ENCODE measurements around the gene WDR26.
"Not testable (repeated sequence)": the region's sequence is repeated elsewhere in the genome, so short reads cannot be mapped to it uniquely, and the experiment has no call there.

WDR26 gene

DNA sequence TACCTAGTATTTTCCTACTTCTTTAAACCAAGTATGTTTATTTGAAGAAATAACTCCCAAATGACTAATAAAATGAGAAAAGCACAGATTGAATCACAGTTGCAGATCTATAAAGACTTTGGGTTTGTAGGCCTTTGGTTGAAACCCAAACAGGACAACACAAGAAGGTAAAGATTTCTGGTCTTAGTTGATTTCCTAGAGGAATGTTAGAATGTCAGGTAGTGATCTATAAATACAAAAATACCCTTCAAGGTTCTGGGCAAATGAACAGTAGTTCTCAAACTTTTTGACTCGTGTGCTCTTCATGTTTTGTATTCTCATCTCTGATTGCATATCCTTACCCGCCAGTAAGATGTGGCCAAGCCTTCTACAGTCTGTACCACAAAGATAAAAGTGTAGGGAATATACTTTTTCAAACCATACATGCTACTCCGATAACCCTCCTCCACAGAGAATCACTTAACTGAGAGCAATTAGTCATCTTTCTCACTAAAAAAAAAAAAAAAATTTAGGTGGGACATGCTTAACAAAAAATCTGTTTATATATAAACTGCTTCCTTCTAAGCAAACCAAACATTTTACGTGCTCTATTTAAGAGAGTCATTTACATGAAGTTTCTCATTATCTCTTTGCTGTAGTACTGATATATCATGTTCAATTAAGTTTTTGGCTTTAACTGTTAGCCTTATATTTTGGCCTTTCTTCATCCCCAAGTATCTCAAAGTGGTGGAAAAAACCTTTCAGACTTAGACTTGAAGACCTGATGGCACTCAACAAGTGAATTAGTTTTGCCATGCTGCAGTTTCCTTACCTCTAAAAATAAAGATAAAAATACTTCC is 42.0 kb downstream of the WDR26 start:
- DNase-seq: no peak

DNA sequence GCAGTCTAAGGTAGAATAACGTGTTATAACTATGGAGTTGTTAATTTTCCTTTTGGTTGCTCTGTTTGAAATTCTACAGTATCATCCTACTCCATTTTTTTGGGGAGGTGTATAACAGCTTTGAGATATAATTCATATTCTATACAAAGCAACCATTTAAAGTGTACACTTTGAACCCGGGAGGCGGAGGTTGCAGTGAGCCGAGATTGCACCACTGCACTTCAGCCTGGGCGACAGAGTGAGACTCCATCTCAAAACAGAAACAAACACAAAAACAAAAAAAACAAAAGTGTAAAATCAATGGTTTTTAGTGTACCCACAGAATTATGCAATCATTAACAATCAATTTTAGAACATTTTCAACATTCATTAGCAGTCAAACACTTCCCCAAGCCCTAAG is 44.1 kb downstream of the WDR26 start:
- DNase-seq: no peak

DNA sequence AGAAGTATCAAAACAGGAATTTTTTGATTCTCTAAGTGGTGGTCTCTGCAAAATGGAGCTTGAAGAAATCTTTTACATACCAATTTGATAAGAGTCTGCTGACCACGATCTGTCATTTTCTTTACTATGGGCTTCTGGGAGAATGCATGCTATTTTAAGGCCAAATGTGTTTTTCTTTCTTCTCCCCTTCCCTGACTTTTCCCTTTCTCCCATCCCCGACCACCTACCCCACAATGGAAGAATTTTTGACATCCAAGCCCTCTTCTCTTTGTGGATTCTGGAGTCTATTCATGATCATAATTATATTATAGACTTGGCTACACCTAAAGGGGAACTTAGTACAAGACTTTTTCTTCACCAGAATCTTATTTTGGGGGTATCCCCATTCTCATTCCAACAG is 46.7 kb downstream of the WDR26 start:
- DNase-seq: no peak

DNA sequence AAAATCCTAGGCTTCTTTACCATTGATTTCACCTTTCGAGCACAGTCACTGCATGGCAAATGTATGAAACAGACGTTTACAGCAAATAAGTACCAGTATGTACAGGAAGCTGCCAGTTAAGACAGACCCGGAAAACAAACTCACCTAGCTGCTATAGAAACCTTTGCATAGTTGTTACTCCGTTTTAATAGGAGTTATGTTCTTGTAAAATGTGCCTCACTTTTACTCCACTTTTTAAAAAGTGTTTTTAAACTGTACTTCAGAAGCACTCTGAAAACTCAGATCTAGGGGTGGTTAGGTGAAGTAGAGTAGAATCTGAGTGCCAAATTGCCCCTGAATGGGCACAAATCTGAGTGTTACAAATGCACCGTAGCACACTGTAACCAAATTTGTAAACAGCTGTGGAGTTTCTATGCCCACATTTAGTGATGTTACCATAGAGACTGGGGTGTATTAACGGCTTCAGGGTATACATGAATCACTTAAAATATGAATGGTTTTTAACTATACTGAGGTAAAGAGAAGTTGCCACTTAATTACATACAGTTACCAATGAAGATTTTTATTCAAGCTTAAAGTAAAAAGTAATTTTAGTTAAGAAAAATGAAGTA is 47.2 kb downstream of the WDR26 start:
- no peak for DNase-seq

DNA sequence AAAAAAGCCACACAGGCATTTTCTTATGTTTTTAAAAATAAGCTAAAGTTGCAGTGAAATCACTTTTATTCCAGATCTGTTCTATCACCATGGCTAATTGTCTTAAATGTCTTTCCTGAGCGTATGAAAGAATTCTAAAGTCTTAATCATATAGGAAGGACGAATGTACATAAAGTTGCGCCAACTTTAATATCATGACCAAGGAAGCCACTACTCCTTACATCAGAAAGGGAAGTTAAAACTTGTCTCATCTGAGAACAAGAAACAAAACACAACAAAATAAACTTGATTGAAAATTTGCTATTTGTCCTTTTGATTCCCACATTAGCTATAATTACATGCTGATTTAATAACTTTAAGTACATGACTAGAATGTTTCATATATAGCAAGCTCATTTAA is 51.4 kb downstream of the WDR26 start:
- no peak for DNase-seq

DNA sequence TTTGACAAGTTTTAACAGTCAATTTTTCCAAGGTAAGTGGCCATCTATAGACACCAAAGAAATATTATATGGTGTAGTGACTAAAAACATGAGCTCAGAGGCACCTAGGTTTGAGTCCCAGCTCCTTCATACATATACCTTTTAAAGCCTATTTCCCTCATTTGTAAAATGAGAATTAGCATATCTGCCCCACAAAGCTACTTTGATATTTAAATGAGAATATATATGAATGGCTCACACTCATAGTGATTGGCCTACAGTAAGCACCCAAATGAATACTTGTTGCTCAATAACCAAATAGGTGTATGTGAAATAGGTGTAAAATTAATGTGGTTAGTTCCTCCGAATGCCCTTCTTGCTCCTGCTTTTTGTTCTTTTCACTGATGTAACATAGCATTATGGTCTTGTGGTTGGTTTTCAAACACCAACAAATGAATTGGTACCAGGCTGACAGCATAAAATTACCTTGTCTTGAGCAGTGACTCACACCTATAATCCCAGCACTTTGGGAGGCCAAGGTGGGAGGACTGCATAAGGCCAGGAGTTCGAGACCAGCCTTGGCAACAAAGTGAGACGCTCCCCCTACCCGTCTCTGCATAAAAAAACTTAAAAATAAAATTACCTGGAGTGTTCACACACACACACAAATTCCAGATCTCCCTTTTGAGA is 52.6 kb downstream of the WDR26 start:
- no peak for DNase-seq

DNA sequence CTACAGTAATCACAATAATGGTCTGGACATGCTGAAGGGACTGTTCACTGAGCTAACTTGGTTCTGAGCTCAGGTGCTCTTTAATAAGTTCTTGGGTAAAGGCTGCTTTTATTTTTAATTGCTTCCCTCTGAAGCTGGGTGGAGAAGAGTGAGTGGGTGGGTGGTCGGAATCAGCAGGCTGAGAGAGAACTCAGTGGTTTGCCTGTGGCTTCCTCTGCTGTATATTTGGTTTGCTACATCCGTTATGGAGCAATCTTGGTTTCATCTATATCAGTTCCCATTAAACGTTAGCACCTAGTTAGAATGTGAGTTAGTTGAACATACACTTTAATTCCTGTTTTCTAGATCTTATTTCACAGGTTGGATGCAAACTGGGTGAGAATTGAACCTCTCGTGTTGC is 54.6 kb downstream of the WDR26 start:
- DNase-seq: peak; percentile 31

DNA sequence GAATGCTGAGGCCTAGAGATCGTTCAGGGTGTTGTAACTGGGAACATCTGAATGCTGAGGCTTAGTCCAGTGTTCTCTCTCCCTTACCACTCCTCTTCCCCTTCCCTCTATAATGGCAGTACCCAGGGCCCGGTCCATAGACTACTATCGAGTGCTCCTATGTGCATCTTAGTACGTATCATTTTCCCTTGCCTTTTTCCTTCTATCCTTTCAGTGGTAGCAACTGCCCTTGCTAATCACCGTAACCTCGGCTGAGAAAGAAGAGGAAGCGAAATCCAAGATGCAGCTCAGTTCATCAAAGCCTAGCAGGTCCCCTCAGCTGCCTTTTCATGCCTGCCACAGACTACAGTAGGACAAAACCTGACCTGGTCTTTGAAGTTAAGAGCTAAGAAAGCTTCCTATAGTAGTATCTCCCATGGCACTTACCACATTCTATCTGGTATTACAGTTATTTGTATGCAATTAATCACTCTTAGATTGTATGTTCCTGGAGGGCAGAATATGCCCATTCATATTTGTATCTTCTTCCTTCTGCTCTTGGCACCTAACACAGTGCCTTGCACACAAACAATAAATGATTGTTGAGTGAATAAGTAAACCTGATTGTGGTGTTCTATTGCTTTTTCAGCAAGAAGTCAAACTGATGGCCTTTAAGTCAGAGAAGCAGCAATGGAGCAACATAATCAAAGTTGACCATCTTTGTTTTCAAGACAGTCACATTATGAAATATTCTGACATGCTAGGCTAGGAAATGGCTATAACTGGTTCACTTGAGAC is 55.6 kb downstream of the WDR26 start:
- DNase-seq: no peak

DNA sequence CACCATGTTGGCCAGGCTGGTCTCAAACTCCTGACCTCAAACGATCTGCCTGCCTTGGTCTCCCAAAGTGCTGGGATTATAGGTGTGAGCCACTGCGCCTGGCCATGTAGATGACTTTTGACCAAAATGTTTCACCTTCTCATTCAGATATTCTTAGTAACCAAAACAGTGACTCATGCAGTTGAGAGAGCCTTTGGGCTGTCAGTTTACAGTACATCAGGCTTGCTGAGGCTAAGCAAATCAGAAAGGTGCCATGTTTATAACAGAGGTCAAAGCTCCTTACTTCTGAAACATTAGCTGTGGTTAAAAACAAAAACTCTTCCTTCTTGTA is 57.0 kb downstream of the WDR26 start:
- DNase-seq: no peak

DNA sequence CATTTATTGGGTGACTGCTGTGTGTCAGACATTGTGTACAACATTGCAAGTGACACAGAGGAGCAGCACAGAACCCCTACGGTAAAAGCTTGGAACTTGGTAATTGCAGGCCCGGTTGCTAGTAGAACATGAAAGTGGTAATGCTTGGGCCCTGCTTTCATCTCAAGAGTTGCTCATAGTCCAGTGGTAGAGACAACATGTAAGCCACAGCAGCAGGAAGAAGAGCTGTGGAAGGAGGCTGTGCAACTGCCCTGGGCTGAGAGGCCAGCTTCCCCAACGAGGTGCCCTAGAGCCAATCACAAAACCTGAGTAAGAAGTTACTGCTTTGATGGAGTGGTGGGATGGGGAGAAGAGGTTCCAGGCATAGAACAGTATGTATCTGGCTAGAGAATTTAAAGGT is 59.5 kb downstream of the WDR26 start:
- no peak for DNase-seq

DNA sequence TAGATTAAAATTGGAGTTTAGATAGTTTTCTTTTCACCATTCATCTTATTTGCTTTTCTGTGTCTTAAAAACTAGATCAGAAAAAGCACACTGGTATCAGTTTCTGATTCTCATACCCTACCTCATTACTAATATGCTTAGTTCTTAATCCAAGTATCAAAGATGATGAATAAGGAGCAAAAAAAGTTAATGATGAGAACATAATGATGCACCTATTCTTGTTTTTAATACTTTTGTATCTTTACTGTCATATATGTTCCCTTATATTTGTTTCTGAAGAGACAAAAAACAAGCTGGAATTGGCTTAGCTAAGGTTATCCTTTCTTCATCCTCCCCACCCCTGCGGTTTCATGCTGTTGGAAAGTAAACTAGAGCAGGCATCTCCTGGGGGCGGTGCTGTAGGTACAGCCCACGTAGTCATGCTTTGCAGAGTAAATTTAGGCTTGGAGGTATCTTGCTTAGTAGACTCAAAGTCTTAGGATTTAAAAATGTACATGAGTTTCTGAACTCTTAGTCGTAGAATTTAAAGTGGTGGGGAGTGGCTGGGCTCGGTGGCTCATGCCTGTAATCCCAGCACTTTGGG is 61.5 kb downstream of the WDR26 start:
- DNase-seq: no peak

DNA sequence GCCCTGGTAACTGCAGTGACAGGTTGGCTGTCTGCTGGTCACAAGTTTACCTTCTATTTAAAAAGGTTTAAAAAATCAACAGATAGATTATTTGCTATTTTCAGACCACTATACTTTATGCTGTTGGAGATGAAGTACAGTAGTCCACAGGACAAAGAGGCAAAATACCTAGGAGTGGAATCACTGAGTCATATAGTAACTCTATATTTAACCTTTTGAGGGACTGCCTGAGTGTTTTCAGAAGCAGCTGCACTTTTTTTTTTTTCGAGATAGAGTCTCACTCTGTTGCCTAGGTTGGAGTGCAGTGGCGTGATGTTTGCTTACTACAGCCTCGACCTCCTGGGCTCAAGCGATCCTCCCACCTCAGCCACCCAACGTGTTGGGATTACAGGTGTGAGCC is 66.2 kb downstream of the WDR26 start:
- DNase-seq: no peak

DNA sequence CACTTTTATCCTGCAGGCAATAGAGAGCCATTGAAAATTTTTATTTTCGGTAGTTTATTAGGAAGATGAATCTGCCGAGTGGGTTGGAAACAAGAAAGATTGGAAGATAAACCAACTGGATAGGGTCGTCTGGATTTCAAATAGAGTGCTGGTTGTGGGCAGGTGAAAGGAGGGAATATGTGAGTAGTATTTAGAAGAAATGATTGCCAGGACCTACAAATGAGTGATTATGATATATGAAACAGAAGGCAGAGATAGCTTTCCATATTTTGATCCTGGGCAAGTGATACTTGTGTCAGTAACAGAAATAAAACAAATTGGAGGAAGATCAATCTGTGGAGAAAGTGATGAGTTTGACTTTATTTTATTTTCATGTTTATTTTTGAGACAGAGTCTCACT is 75.4 kb downstream of the WDR26 start:
- no peak for DNase-seq

DNA sequence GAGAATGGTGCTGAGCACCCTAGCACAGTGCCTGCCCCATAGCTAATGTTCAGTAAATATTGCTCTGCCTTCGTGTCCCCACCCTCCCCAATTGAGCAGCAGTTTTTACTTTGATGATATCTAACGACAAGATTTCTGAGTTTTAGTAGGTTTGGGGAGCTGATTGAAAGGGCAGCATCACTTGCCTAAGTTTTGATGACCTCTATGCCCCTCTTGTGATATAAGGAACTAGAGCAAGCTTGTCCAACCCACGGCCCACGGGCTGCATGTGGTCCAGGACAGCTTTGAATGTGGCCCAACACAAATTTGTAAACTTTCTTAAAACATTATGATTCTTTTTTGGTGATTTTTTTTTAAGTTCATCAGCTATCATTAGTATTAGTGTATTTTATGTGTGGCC is 76.4 kb downstream of the WDR26 start:
- DNase-seq: no peak

DNA sequence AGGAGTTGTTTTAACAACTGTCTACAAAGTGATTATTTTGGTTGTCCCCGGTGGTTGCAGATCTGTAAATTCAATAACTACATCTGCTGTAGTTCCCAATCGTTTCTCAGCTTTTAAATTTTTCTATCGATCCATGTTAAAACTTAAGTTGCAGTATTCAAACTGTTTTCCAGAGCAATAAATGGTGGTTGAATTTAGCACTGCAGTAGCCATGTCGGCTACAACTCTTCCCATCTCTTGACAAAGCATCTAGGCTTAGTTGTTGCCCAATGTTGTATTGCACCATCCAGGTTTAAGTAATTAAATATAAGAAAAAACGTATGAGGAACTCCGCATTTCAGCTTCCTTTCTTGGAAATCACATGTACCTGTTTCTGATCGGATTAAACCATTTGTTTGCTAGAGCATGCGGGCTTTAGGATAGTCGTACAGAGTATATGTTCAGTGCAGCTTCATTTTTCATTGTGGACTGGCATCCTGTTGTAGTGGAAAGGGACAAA is 76.9 kb downstream of the WDR26 start:
- no peak for DNase-seq

DNA sequence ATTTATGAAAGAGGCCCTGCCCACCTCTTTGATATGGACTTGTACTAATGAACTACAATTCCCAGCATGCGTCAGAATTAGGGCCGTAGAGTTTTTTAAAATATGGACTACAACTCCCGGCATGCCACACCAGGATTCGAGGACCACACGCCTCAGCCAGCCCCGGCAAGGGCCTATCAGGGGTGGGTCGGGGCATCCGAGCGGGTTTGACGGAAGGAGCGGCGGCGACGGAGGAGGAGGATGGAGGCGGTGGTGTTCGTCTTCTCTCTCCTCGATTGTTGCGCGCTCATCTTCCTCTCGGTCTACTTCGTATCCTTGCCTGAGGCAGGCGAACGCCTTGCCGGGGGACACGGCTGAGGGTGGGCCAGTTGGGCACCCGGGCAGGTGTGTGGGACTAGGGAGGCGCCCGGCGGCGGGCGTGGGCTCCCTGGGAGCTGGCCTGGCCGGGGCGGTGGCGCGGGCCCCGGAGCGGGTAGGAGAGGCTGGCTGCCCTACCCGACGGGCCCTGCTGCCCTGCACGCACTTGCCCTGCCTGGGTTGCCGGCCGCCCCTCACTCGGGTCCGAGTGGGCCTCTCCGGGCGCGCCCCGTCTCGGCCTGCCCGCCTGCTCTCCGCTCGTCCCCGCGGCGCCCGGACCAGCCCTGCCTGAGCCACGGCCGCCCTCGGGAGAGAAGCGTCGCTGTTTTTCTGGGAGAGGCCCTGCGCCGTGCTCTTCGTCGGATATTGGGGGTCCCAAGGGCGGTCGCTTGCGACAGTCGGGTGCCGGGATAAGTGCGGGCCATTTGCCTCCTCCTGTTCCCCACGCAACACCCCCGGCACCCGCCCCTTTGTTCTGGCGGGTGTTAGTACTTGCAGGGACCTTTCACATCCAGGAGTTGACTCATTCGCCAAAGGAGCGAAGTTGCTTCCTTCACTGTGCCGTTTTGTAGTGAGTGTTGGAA is 77.6 kb downstream of the WDR26 start, which contains the start of gene CNIH4:
CNIH4 (plus strand) TSS at position 195 of the 941 bp plus-strand sequence; CDS start at position 241, 46 bp downstream.
- peak; percentile 85 for DNase-seq

DNA sequence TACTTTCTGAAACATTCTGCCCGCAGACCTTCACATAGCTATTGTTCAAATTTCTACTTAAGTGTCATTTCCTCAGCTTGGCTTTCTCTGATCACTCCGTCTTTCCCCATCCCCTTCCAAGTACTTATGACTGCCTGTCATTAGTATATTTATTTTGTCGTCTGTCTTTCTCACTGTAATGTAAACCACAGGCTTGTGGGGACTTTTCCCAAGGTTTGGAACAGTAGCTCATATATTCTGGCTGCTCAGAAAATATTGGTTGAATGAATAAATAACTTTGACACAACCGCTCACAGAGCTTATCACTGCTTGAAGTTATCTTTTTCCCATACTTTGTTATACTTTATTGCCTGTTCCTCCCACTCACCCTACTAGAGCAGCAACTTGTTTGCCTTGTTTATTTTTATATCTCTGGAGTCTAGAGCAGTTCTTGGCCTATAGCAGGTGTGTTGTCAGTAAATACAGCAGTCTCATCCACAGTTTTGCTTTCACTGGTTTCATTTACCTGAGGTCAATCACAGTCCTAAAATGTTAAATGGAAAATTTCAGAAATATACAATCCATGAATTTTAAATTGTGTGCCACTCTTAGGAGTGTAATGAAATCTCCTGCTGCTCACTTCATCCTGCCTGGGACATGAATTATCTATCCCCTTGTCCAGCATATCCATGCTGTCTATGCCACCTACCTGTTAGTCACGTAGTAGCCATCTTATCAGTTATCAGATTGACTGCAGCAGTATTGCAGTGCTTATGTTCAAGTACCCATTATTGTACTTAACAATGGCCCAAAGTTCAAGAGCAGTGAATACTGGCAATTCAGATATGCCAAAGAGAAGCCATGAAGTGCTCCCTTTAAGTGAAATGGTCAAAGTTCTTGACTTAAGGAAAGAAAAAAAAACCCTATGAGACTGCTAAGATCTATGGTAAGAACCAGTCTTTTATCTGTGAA is 80.3 kb downstream of the WDR26 start:
- no peak for DNase-seq

DNA sequence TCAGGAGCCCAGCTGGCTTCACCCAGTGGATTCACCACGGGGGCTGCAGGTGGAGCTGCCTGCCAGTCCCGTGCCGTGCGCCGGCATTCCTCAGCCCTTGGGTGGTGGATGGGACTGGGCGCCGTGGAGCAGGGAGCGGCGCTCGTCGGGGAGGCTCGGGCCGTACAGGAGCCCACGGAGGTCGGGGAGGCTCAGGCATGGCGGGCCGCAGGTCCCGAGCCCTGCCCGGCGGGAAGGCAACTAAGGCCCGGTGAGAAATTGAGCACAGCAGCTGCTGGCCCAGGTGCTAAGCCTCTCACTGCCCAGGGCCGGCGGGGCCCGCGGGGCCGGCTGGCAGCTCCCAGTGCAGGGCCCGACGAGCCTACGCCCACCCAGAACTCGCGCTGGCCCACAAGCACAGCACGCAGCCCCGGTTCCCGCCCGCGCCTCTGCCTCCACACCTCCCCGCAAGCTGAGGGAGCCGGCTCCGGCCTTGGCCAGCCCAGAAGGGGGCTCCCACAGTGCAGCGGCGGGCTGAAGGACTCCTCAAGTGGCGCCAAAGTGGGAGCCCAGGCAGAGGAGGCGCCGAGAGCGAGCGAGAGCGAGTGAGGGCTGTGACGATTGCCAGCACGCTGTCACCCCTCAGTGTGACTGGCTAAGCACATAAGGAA is 82.0 kb downstream of the WDR26 start:
- not testable (repeated sequence) for DNase-seq

DNA sequence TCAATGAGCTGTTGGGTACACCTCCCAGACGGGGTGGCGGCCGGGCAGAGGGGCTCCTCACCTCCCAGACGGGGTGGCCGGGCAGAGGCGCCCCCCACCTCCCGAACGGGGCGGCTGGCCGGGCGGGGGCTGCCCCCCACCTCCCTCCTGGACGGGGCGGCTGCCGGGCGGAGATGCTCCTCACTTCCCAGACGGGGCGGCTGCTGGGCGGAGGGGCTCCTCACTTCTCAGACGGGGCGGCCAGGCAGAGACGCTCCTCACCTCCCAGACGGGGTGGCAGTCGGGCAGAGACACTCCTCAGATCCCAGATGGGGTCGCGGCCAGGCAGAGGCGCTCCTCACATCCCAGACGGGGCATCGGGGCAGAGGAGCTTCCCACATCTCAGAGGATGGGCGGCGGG is 84.9 kb downstream of the WDR26 start:
- not testable (repeated sequence) for DNase-seq

DNA sequence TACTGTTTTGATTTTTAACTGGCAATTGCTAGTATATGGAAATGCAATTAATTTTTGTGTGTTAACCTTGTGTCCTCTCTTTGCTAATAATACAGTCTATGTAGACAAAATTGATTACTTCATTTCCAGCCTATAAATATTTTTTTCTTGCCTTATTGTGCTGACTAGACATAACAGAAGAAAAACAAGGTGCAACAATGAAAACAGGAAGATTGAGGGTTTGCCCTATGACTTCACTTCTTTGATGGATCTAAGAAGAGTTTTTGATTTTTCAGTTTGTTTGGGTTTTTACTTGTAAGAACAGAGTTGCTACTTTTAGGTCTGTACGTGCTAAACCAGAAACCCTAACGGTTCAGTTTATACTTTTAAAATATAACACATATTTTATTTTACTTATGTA is 86.5 kb downstream of the WDR26 start:
- DNase-seq: no peak
